Measurements from ENCODE around the gene PRDM11. TPM values are rescaled to one million over a fixed set of nuclear protein-coding genes. Genes with fewer than 3 reads are reported as not detected.

PRDM11 gene
- total and polyA plus RNA-seq, 10 of the 15 experiments (the other 5 are each of a cell fraction or from before 2014, with no cell fraction given) = 0.03 to 2.4 (median 0.53) TPM

GRCh38 chr11:45150301-45150700, 3.9 kb downstream of the PRDM11 start:
- H3K4me3 ChIP-seq = no peak overlapping the region
- peaks cover 2 to 6% of the 10 kb centered on the region in 2 experiments; a peak in 2 of 4 replicates for H3K27me3 ChIP-seq (replicated peaks in 1 of 2; ENCODE audit: control insufficient read depth in 2 of 2, insufficient read depth in 2 of 2, low read length in 1 of 2)

More at GRCh38 chr11:45150301-45150700, 3.9 kb downstream of the PRDM11 start:
- no peaks in the 10 kb centered on the region; the same call in 2 of the 3 replicates for H3K9me3 ChIP-seq (replicated peaks; ENCODE audit: control insufficient read depth, insufficient read depth, low read length)
- no peak overlapping the region for H2AFZ ChIP-seq (ENCODE audit: control insufficient read depth, low read depth, low read length)
- H4K20me1 ChIP-seq (ENCODE audit: control insufficient read depth, insufficient read depth) = no peaks in the 10 kb centered on the region
- no peak overlapping the region for H3K9ac ChIP-seq (ENCODE audit: control insufficient read depth, insufficient read depth, low read length)
- no peaks in the 10 kb centered on the region for H3K36me3 ChIP-seq (ENCODE audit: control insufficient read depth in 2 of 2, insufficient read depth in 2 of 2, low read length in 1 of 2)
- no peaks in the 10 kb centered on the region; the same call in 1 of the 2 replicates for H3K4me1 ChIP-seq (ENCODE audit: control insufficient read depth, insufficient read depth, low read length)
- ATAC-seq (no peak), FAIRE-seq (no peak), DNase-seq (ENCODE audit: low read depth, low spot score) (no peak)
- H3K79me2 ChIP-seq (ENCODE audit: control insufficient read depth, insufficient read depth, low read length) = no peaks in the 10 kb centered on the region
- no peak for TF ChIP-seq FOXK2 (IDR thresholded peaks at IDR 0.05)
- TF ChIP-seq BMI1 (IDR thresholded peaks at IDR 0.05; ENCODE audit: borderline replicate concordance) = no peak
- TF ChIP-seq IRF3 (IDR thresholded peaks at IDR 0.05) = no peak
- no peak for TF ChIP-seq ASH2L (IDR thresholded peaks at IDR 0.05; ENCODE audit: borderline replicate concordance, low read depth)
- no peak for TF ChIP-seq BCL11A (IDR thresholded peaks at IDR 0.05; ENCODE audit: low read depth, low read length)
- no peak for TF ChIP-seq FOXM1 (IDR thresholded peaks at IDR 0.05; ENCODE audit: low read depth, low read length)
- TF ChIP-seq IKZF2 (IDR thresholded peaks at IDR 0.05) = no peak
- no peak for TF ChIP-seq IRF4 (IDR thresholded peaks at IDR 0.05; ENCODE audit: low read depth, low read length)
- no peak for TF ChIP-seq ZSCAN29 (IDR thresholded peaks at IDR 0.05)
- no peak for TF ChIP-seq JUND (IDR thresholded peaks at IDR 0.05; ENCODE audit: low read depth, low read length)
- TF ChIP-seq ZBTB4 (CRISPR knock-in tag; IDR thresholded peaks at IDR 0.05) = no peak
- POLR2A ChIA-PET = no interaction called here
- BruUV-seq (replicated peaks) = no TSS peak
- H3K4me2 ChIP-seq (ENCODE audit: control insufficient read depth, insufficient read depth) = no peak overlapping the region
- RAD21 ChIA-PET (ENCODE audit: unreplicated experiment) = no interaction called here
- WGBS (ENCODE audit: insufficient coverage, insufficient replicate concordance, low lambda C conversion rate, missing lambda C conversion rate) = 23% methylated on average over 2 of the region's 2 CpGs
- no peak overlapping the region for H3K27ac ChIP-seq (ENCODE audit: control insufficient read depth, insufficient read depth)
- SMC1A ChIA-PET (ENCODE audit: uncharacterized antibody, unreplicated experiment) = no interaction called here
- intact Hi-C loops (cut with micrococcal nuclease; ENCODE audit: unreplicated experiment) = no loop called here
- CTCF ChIA-PET = no interaction called here
- in situ Hi-C loops (cut with MboI) = no loop called here
